Measurements from ENCODE around the gene MEIOC. TPM values are rescaled to one million over a fixed set of nuclear protein-coding genes. Genes with fewer than 3 reads are reported as not detected.

Gene MEIOC
- total and polyA plus RNA-seq, 9 of the 15 experiments (the other 6 are each of a cell fraction or from before 2014, with no cell fraction given) = 0.04 to 0.23 (median 0.06) TPM; not detected in 5

GRCh38 chr17:44610871-44611270, 45.4 kb upstream of the MEIOC start:
- no peaks in the 10 kb centered on the region for H3K79me2 ChIP-seq (ENCODE audit: control insufficient read depth, insufficient read depth, low read length)
- TF ChIP-seq MXI1 (IDR thresholded peaks at IDR 0.05; ENCODE audit: low read depth, low read length) (no peak), ZNF778 (CRISPR knock-in tag; IDR thresholded peaks at IDR 0.05) (no peak), TAF7 (tag; IDR thresholded peaks at IDR 0.05) (no peak), HDAC1 (IDR thresholded peaks at IDR 0.05) (no peak), DEAF1 (CRISPR knock-in tag; IDR thresholded peaks at IDR 0.05) (no peak), EP300 (IDR thresholded peaks at IDR 0.05; ENCODE audit: low read length) (no peak), SMARCA4 (IDR thresholded peaks at IDR 0.05) (no peak), GABPA (tag; conservative IDR thresholded peaks at IDR 0.05; ENCODE audit: low read depth) (no peak), U2AF1 (optimal IDR thresholded peaks at IDR 0.05; ENCODE audit: low read depth, low read length) (no peak), GATA2 (CRISPR knock-in tag; IDR thresholded peaks at IDR 0.05) (no peak), CREM (IDR thresholded peaks at IDR 0.05; ENCODE audit: low read depth) (no peak), PYGO2 (tag; IDR thresholded peaks at IDR 0.05) (no peak)
- H3K4me3 ChIP-seq = no peak overlapping the region
- ChIA-PET POLR2A (interaction anchor here (0.6 to 2.5 kb wide), 2 partner anchors 9 to 758 kb away, joined by 4 to 10 read pairs; no protein-coding TSS in a partner anchor), CTCF (ENCODE audit: low intra/inter-chr PET ratio) (no interaction called here)
- no peaks in the 10 kb centered on the region for H3K9me3 ChIP-seq (replicated peaks; ENCODE audit: control insufficient read depth, insufficient read depth, low read depth, low read length)
- intact Hi-C loops (cut with micrococcal nuclease) (no loop called here), in situ Hi-C loops (cut with MboI) (no loop called here)
- no peaks in the 10 kb centered on the region; the same call in 1 of the 2 replicates for H4K20me1 ChIP-seq (replicated peaks; ENCODE audit: control insufficient read depth, insufficient read depth, low read length)
- H3K27me3 ChIP-seq (ENCODE audit: control insufficient read depth in 2 of 2, insufficient read depth in 2 of 2, low read length in 2 of 2) = peaks cover 30 to 66% of the 10 kb centered on the region in 2 experiments; a peak in 4 of 5 replicates
- WGBS (ENCODE audit: insufficient coverage, low coverage, missing lambda C conversion rate) = 5% methylated on average over 2 of the region's 2 CpGs
- no peak overlapping the region for H3K4me2 ChIP-seq (ENCODE audit: insufficient read depth, low read length)
- DNase-seq (ENCODE audit: extremely low read depth in 1 of 4, low spot score in 3 of 4) = peak in 1 of 4 experiments; percentile 6
- no peak for FAIRE-seq
- no peaks in the 10 kb centered on the region; a peak in 1 of 5 replicates for H3K4me1 ChIP-seq (replicated peaks in 1 of 2; ENCODE audit: control insufficient read depth in 2 of 2, insufficient read depth in 2 of 2, low read length in 2 of 2)
- no peak overlapping the region for H3K9ac ChIP-seq (ENCODE audit: insufficient read depth in 1 of 2, low read depth in 2 of 2, low read length in 2 of 2)
- H3K9me1 ChIP-seq (ENCODE audit: control insufficient read depth, insufficient read depth, low read length) = no peaks in the 10 kb centered on the region
- no peak for ATAC-seq
- BruUV-seq (replicated peaks) = no TSS peak
- no peak overlapping the region for H2AFZ ChIP-seq (ENCODE audit: low read depth, low read length)
- no peaks in the 10 kb centered on the region for H3K36me3 ChIP-seq (ENCODE audit: control insufficient read depth, insufficient read depth, low read length)
- no peak overlapping the region for H3K27ac ChIP-seq (ENCODE audit: extremely low read depth, low read depth, low read length)

Measured in K562 (cell line).